OCI-LY7 (cell line): ENCODE data around the gene TUBA1C. TPM values are rescaled to one million over a fixed set of nuclear protein-coding genes. Genes with fewer than 3 reads are reported as not detected.

ENCODE experiments used
- BruUV-seq: library from RNA; stranded (reverse); fragments of 400-500 nt; replicated peaks from 2 replicates; lab custom pipeline; 2021; lab: Mats Ljungman, UMichigan
- CTCF ChIA-PET: fragments of 300-600 bp; sonication (Branson Sonifier 250); formaldehyde crosslinking; loops from one replicate; lab custom pipeline; 2022; ENCODE audit warnings: antibody characterized with exemption; ENCODE audit not compliant: unreplicated experiment; lab: Charles Lee
- POLR2A ChIA-PET: fragments of 300-600 bp; sonication (Branson Sonifier 250); formaldehyde crosslinking; loops from one replicate; lab custom pipeline; 2022; ENCODE audit warnings: antibody characterized with exemption; lab: Charles Lee
- DNase-seq: peaks from one replicate; pipeline ENCODE4 v3.0.0-alpha.2; 2015; ENCODE audit warnings: low spot score
- H2AFZ ChIP-seq: fragments of 200-600 bp; sonication (generic), shearing (Covaris generic); 2 replicates; pipeline ENCODE4 v1.6.1; 2014; ENCODE audit warnings: mild to moderate bottlenecking, antibody characterized with exemption, low read length, moderate library complexity
- H3K27ac ChIP-seq: fragments of 200-600 bp; sonication (generic); 2 replicates; pipeline ENCODE4 v1.5.1; 2014; ENCODE audit warnings: mixed run types, low read depth, mild to moderate bottlenecking, moderate library complexity, low read length, inconsistent platforms; ENCODE audit not compliant: poor library complexity, severe bottlenecking
- H3K36me3 ChIP-seq: fragments of 200-600 bp; sonication (generic); 2 replicates; pipeline ENCODE4 v1.6.1; 2014; ENCODE audit warnings: mild to moderate bottlenecking, antibody characterized with exemption, low read length, moderate library complexity, mixed read lengths; ENCODE audit not compliant: insufficient read depth
- H3K4me1 ChIP-seq: fragments of 200-600 bp; sonication (generic); 2 replicates; pipeline ENCODE4 v1.5.1; 2014; ENCODE audit warnings: mild to moderate bottlenecking, low read length; ENCODE audit not compliant: insufficient read depth, poor library complexity, severe bottlenecking
- H3K4me2 ChIP-seq: fragments of 200-600 bp; sonication (generic); 2 replicates; pipeline ENCODE4 v1.6.1; 2014; ENCODE audit warnings: mild to moderate bottlenecking, low read length
- H3K4me3 ChIP-seq: fragments of 200-600 bp; sonication (generic); 2 replicates; pipeline ENCODE4 v1.5.1; 2014; ENCODE audit warnings: mild to moderate bottlenecking, low read depth, low read length; ENCODE audit not compliant: poor library complexity, severe bottlenecking
- H3K79me2 ChIP-seq: fragments of 200-600 bp; sonication (generic); 2 replicates; pipeline ENCODE4 v1.6.1; 2016; ENCODE audit warnings: low read depth, mild to moderate bottlenecking, low read length, moderate library complexity, mixed read lengths; ENCODE audit not compliant: insufficient read depth
- H3K9me2 ChIP-seq: fragments of 200-600 bp; sonication (generic); 2 replicates; pipeline ENCODE4 v1.6.1; 2016; ENCODE audit warnings: mild to moderate bottlenecking, low read length, mixed read lengths; ENCODE audit not compliant: insufficient read depth
- H3K9me3 ChIP-seq: fragments of 200-600 bp; sonication (generic); 2 replicates; pipeline ENCODE4 v1.6.1; 2014; ENCODE audit warnings: mild to moderate bottlenecking, mixed run types, low read length, mixed read lengths
- H4K20me1 ChIP-seq: fragments of 200-600 bp; sonication (generic); 2 replicates; pipeline ENCODE4 v1.6.1; 2014; ENCODE audit warnings: mild to moderate bottlenecking, antibody characterized with exemption, low read length, moderate library complexity, mixed read lengths; ENCODE audit not compliant: insufficient read depth
- EZH2phosphoT487 ChIP-seq: fragments of 200-600 bp; sonication (generic); IDR thresholded peaks from 2 replicates; pipeline ENCODE4 v1.6.1; 2018; ENCODE audit warnings: low read depth, borderline replicate concordance, mild to moderate bottlenecking, mixed run types, antibody characterized with exemption, low read length, moderate library complexity, mixed read lengths
- intact Hi-C: fragments of 100-400 bp; cut with micrococcal nuclease; formaldehyde crosslinking; loops from one replicate; pipeline ENCODE4 v1.10.0; 2022; ENCODE audit not compliant: unreplicated experiment
- total RNA-seq, 2 experiments: library from RNA; depleted of rRNA in 1 of 2; stranded (reverse); fragments of >200 nt in 1 of 2; shearing (Covaris generic) in 1 of 2; gene quantifications; 2 replicates each; pipeline ENCODE4 v1.2.3, GENCODE V29; 2014 to 2022
- TF ChIP-seq, protein P1 (sequence below): fragments of 200-600 bp; sonication (generic); conservative IDR thresholded peaks from 2 replicates; pipeline ENCODE4 v1.5.1; 2014; ENCODE audit warnings: mild to moderate bottlenecking, antibody characterized with exemption, low read length, moderate library complexity, mixed read lengths

The TUBA1C gene
- total RNA-seq, 2 experiments from 2014 or later, result 276 to 291 TPM

- BruUV-seq, result TSS peak; percentile 65
- Histone ChIP-seq H2AFZ (no peak overlapping the region), H3K27ac (no peak overlapping the region), H3K36me3 (peaks cover 56% of the 10 kb centered on the region), H3K4me2 (no peak overlapping the region), H3K4me3 (no peak overlapping the region), H3K9me2 (no peaks in the 10 kb centered on the region), H3K4me1 (peaks cover under 1% of the 10 kb centered on the region), H4K20me1 (peaks cover under 1% of the 10 kb centered on the region; the same call in 1 of the 2 replicates), H3K9me3 (no peaks in the 10 kb centered on the region), H3K79me2 (peaks cover 10% of the 10 kb centered on the region)
- TF ChIP-seq, protein P1, sequence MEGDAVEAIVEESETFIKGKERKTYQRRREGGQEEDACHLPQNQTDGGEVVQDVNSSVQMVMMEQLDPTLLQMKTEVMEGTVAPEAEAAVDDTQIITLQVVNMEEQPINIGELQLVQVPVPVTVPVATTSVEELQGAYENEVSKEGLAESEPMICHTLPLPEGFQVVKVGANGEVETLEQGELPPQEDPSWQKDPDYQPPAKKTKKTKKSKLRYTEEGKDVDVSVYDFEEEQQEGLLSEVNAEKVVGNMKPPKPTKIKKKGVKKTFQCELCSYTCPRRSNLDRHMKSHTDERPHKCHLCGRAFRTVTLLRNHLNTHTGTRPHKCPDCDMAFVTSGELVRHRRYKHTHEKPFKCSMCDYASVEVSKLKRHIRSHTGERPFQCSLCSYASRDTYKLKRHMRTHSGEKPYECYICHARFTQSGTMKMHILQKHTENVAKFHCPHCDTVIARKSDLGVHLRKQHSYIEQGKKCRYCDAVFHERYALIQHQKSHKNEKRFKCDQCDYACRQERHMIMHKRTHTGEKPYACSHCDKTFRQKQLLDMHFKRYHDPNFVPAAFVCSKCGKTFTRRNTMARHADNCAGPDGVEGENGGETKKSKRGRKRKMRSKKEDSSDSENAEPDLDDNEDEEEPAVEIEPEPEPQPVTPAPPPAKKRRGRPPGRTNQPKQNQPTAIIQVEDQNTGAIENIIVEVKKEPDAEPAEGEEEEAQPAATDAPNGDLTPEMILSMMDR, result no peak
- no peak for TF ChIP-seq EZH2phosphoT487
- DNase-seq, result no peak
- intact Hi-C loops, result no loop called here
- ChIA-PET CTCF (no interaction called here), POLR2A (no interaction called here)
Measured at GRCh38 chr12:49272790-49273725, 8.2 kb downstream of the TUBA1C start.

- DNase-seq, result no peak
- H3K4me2 ChIP-seq, result no peak overlapping the region
- H3K27ac ChIP-seq, result no peak overlapping the region
- no peak overlapping the region for H3K4me3 ChIP-seq
- no peaks in the 10 kb centered on the region for H3K9me2 ChIP-seq
- no peak for TF ChIP-seq EZH2phosphoT487
- TF ChIP-seq, protein P1, result no peak
- H4K20me1 ChIP-seq, result no peaks in the 10 kb centered on the region
- H3K9me3 ChIP-seq, result no peaks in the 10 kb centered on the region
- H3K36me3 ChIP-seq, result peaks cover 49% of the 10 kb centered on the region
- no peak overlapping the region for H2AFZ ChIP-seq
- peaks cover 2% of the 10 kb centered on the region; the same call in 1 of the 2 replicates for H3K79me2 ChIP-seq
- H3K4me1 ChIP-seq, result no peaks in the 10 kb centered on the region
- POLR2A ChIA-PET, result no interaction called here
- intact Hi-C loops, result no loop called here
- BruUV-seq, result no TSS peak
- CTCF ChIA-PET, result no interaction called here
Measured at GRCh38 chr12:49273726-49274395, 9.0 kb downstream of the TUBA1C start.
